Measurements from ENCODE around the gene CCNH. TPM values are rescaled to one million over a fixed set of nuclear protein-coding genes. Genes with fewer than 3 reads are reported as not detected.

Gene CCNH
- total RNA-seq, 1 experiment from 2014 or later = 38.3 TPM

DNA sequence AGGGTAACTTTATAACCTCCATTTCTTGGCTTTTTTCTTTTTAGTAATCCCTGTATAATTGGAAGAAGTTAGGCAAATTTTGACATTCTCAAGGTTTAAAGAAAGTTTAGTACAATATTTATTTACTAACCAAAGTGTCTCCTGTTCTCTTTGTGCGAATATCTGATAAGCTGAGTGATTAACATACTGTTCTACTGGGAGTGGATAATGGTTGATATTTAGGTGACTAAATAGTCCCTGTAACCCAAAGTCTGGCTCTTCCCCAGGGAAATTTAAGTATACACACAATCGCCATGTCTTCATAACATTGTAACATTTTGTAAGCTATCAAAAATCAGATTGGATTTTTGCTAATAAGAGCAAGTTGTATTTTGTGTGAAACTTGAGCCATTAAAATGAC, 40.0 kb downstream of the CCNH start:
- H3K36me3 Mint-ChIP-seq (ENCODE audit: insufficient read depth in 1 of 3, low read depth in 3 of 3) = peaks cover 0 to 29% (median 20%) of the 10 kb centered on the region in 3 experiments; a peak in 6 of 7 replicates
- no peaks in the 10 kb centered on the region for H3K79me2 ChIP-seq (ENCODE audit: insufficient read depth, low read length)
- H4K8ac ChIP-seq (replicated peaks; ENCODE audit: insufficient read length, low read depth, low read length) = no peak overlapping the region
- H2BK20ac ChIP-seq (ENCODE audit: low read depth, low read length, poor library complexity, severe bottlenecking) = no peak overlapping the region
- TF ChIP-seq, protein P1, sequence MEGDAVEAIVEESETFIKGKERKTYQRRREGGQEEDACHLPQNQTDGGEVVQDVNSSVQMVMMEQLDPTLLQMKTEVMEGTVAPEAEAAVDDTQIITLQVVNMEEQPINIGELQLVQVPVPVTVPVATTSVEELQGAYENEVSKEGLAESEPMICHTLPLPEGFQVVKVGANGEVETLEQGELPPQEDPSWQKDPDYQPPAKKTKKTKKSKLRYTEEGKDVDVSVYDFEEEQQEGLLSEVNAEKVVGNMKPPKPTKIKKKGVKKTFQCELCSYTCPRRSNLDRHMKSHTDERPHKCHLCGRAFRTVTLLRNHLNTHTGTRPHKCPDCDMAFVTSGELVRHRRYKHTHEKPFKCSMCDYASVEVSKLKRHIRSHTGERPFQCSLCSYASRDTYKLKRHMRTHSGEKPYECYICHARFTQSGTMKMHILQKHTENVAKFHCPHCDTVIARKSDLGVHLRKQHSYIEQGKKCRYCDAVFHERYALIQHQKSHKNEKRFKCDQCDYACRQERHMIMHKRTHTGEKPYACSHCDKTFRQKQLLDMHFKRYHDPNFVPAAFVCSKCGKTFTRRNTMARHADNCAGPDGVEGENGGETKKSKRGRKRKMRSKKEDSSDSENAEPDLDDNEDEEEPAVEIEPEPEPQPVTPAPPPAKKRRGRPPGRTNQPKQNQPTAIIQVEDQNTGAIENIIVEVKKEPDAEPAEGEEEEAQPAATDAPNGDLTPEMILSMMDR (conservative IDR thresholded peaks at IDR 0.05) = no peak
- H3K23me2 ChIP-seq (ENCODE audit: insufficient read length, low read depth, low read length, poor library complexity, severe bottlenecking) = no peaks in the 10 kb centered on the region
- no peak for DNase-seq
- no peak overlapping the region for H2BK120ac ChIP-seq (ENCODE audit: low read depth, low read length, poor library complexity, severe bottlenecking)
- H3K18ac ChIP-seq (ENCODE audit: insufficient read length, low read depth, low read length) = no peak overlapping the region
- H3K27ac ChIP-seq (ENCODE audit: insufficient read length, low read depth, low read length) = no peak overlapping the region
- no peak overlapping the region for H3K9ac ChIP-seq (ENCODE audit: extremely low read depth, insufficient read length, low read length)
- H3K56ac ChIP-seq (ENCODE audit: insufficient read length, low read depth, low read length) = no peak overlapping the region
- H3K9me3 ChIP-seq (ENCODE audit: control insufficient read depth, low read depth, low read length) = no peaks in the 10 kb centered on the region
- H2BK5ac ChIP-seq (ENCODE audit: insufficient read length, low read length) = no peak overlapping the region
- no peaks in the 10 kb centered on the region for H3K79me1 ChIP-seq (ENCODE audit: insufficient read depth, low read depth, low read length, poor library complexity, severe bottlenecking)
- H3T11ph ChIP-seq (ENCODE audit: low read length) = no peak overlapping the region
- no peak overlapping the region for H3K4me2 ChIP-seq (ENCODE audit: insufficient read depth, insufficient read length, low read length)
- no peak overlapping the region for H2AFZ ChIP-seq (ENCODE audit: low read length)
- no peak overlapping the region for H3K23ac ChIP-seq (ENCODE audit: insufficient read length, low read depth, low read length)
- no peak overlapping the region for H4K91ac ChIP-seq (ENCODE audit: insufficient read length, low read depth, low read length)
- H4K5ac ChIP-seq (ENCODE audit: insufficient read length, low read depth, low read length) = no peak overlapping the region
- no peaks in the 10 kb centered on the region for H3K27me3 Mint-ChIP-seq (ENCODE audit: low read depth)
- no peak overlapping the region for H3K27ac Mint-ChIP-seq
- no CpG with 5 or more reads among the region's 2 CpGs for WGBS (ENCODE audit: extremely low coverage, insufficient read length, low lambda C conversion rate)
- no peaks in the 10 kb centered on the region for H3K9me3 Mint-ChIP-seq
- H4K20me1 ChIP-seq (ENCODE audit: control insufficient read depth, insufficient read depth, insufficient read length) = no peaks in the 10 kb centered on the region
- H3K4me3 Mint-ChIP-seq = no peak overlapping the region
- H3K14ac ChIP-seq (ENCODE audit: insufficient read depth, low read length) = no peak overlapping the region
- no peak overlapping the region for H2BK15ac ChIP-seq (ENCODE audit: low read depth, low read length)
- no peak overlapping the region for H2AK5ac ChIP-seq (ENCODE audit: insufficient read length, low read length)
- no peak overlapping the region for H3K4ac ChIP-seq (ENCODE audit: low read depth, low read length)
- no peaks in the 10 kb centered on the region for H3K4me1 ChIP-seq (ENCODE audit: insufficient read depth, low read length)
- H3K27me3 ChIP-seq (ENCODE audit: insufficient read depth, low read length) = no peaks in the 10 kb centered on the region
- no peak overlapping the region for H2BK12ac ChIP-seq (ENCODE audit: insufficient read length, low read depth, low read length)
- no peaks in the 10 kb centered on the region for H3K4me1 Mint-ChIP-seq

All from H9 (cell line).